T1000 (cell line): ENCODE results near the gene CLCN5.
"Not testable (repeated sequence)": the region's sequence is repeated elsewhere in the genome, so short reads cannot be mapped to it uniquely, and the experiment has no call there.

Source experiments
- DNase-seq: peaks from one replicate; lab custom pipeline; 2025; ENCODE audit warnings: mixed read lengths; lab: John Stamatoyannopoulos, UW

CLCN5 gene

DNA sequence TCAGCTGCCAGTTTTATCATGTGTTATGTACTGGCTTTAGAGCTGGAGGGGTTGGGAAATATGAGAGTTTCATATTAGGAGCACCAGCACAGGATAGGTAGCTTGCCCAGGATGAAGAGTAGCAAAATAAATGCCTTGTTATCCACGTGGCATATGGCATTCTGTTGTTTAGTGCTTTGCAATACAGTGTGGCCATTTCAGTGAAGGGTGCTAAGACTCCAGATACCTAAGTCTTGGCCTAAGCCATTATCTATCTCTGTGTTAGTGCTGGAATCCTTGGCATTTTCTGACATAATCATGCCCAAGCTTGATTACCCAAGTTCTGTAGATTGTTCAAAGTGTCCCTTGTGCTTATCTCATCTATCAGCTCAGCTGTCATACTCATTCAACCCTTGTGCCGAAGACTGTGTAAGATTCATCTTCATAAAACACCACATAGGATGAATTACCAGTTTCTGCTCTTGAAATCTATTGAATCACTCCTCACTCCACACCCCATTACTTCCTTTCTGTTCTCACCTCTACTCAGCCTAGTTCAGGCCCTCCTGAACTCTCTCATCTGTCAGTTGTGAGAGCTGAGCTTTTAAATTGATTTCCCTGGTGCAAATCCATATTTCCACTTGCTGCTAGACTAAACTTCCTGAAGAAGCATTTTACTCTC lies 73.5 kb downstream of the CLCN5 start:
- no peak for DNase-seq

DNA sequence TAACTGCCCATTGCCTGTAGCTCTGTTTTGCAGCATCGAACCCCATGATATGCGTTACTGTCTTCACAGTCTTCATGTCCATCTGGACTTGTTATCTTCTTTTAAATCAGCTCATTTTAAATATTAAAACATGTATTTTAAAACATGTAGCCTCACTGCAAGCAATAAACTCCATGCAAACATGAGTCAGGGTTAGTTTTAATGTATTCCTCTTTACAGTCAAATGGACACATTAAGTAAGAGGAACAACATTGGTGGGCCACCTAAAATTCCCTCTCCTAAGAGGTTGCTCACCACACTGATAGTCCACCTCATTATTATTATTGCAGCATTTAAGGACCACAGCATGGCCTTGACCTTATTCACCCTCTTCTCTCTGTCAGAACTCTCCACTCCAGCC lies 74.1 kb downstream of the CLCN5 start:
- no peak for DNase-seq

DNA sequence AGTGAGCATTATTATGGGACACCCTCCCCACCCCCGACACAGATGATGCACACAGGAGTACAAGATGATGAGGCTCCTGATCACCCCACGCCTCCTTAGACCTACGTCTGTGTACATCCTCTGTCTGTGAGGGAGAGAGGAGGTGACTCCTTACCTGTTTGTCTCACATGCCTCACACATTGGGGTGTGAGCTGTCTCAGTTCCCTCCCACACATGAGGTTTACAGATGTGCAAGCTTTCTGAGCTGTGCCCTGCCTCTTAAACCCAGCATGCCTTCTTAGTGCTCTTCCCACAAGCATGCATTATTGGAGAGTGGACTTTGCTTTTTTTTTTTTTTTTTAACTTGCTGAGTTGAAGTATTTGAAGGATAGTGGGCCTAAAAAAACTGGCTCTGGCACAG lies 76.7 kb downstream of the CLCN5 start:
- no peak for DNase-seq

DNA sequence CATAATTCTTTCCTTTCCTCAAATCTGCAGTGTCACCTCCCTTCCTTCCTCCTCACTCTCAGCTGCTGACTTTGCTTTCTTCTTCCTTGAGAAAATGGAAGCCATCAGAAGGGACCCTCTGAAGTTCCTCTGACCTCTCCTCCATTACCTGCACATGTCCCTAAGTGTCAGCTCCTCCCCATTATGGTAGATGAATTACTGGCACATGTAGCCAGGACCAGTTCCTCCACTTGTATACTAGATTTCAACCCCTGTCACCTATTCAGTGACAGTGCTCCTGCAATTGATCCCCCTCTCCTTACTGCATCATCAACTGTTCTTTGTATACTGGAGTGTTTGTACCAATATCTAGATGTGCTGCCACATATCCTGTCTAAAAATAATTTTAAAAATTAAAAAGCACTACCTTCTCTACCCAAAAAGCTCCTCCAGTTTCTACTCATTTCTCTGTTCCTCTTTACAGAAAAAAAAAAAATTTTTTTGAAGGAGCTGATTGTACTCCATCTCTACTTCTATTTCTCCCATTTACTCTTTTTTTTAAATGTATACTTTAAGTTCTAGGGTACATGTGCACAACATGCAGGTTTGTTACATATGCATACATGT lies 78.6 kb downstream of the CLCN5 start:
- DNase-seq, result no peak

DNA sequence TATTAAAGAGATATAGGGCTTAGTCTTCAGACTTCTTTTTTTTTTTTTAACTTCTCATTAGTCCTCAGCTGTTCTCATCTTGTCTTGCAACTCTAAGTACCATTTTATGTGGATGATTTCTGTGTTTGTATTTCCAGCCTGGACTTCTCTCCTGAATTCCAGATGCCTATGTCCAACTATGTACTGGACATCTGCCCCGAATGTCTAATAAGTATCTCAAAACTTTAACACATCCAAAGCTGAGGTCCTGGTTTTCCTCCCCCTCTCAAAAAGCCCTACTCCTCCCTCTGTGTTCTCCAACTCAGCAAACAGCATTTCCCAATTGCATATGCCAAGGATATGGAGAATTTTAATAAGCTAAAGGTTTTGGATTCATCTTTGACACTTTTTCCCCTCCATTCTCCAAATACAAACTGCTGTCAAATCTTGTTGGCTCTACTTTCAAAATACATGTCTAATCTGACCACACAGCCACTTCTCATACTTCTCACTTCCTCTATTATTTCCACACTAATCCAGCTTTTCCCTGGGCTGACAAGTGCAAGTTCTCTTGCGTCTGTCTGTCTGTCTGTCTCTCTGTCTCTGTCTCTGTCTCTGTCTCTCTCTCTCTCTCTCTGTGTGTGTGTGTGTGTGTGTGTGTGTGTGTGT lies 79.8 kb downstream of the CLCN5 start:
- DNase-seq, result no peak

DNA sequence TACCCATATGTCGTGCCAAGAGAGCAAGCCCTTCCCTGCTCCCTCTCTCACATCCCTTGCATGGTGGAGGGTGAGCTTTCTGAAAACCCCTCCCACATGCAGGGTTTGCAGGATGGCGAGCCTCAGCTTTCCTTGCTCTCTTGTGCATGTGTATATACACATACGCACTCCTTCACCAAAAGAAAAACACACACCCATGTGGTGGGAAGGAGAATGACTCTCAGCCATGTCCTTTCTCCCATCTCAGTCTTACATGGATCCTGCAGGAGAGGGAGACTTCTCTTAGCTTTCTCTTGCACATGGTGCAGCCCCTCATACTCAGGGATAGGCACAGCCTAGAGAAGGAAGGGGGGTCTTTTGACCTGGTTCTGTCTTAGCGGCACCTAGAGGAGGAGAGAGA lies 81.1 kb downstream of the CLCN5 start:
- DNase-seq, result no peak

DNA sequence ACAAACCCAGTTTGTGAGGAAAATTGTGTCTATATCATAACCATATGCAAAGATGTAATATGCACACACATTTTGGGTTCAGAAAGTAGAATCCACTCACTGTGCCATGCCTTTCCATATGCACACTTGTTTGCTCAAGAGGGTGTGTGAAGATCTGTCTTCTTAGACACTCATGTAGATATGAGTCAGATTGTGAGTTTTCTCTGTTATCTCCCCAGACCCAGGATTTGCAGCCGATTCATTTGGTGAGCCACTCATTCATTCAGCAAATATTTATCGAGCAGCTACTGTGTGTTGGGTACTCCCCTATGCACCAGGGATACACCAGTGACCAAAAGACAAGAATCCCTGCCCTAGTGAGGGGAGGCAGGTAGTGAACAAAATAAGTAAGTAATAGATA lies 81.5 kb downstream of the CLCN5 start:
- no peak for DNase-seq

DNA sequence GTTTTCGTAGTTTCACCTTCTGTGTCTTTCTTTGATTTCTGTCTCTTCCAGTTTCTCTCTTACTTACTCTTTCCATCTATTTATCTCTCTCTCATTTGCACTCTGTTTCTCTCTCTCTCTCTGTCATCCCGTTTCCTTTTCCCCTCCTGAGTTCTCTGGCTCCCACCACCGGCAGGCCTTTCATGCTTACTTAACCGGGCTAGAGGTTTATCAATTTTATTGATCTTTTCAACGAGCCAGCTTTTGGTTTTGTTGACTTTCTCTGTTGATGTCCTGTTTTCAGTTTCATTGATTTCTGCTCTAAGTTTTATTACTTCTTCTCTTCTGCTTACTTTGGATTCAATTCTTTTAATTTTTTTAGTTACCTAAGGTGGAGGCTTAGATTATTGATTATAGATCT lies 103.2 kb downstream of the CLCN5 start:
- not testable (repeated sequence) for DNase-seq

DNA sequence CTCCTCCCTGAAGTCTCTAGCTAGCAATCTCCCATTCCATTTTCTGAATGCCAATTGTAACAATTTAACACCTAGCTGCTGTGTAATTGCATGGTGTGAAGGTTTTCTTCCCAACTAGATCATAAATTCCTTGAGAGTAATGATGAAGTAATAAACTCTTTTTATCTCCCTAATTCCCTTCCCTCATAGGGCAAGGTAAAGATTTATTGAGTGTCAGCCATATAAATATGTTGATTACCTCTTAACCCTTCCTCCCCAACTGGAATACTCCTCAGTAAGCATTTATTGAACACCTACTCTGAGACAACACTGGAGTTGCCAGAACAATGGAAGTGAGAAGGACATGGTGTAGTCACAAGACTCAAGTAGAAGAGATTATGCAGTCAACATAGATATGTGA lies 112.7 kb downstream of the CLCN5 start:
- no peak for DNase-seq

DNA sequence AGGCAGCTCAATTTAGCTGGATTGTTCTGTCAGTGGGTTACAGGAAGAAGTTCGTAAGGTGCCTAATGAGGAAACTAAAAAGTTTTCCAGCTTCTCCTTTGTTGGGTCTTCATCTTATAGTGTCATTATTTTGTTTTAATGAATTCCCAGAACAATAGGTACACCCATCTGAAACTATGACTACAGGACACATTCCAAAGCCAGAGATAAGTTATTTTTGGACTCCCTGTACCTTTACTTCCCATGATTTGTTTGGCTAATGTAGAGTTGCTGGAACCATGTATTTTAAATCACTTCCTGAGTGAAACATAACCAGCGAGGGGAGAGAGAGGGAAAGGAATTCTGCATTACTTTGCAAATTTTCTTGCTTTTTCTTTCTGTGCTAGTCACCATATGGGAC lies 114.0 kb downstream of the CLCN5 start:
- DNase-seq, result no peak

DNA sequence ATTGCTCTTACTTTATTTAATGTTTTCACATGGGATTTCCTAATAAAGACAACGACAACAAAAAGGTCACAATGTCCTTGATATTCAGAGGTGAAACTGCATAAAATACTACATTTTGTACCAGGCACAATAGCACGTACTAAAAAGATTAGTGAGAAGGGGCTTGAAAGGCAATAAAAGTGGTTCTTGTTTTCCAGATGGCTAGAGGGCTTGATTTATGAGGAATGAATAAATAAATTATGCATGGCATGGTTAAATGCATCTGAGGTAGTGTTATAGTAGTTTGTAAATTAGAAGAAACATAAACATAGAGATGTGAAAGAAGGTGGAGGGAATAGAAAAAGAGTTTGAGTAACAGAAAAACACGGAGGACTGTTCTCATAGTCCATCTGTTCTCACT lies 123.4 kb downstream of the CLCN5 start:
- no peak for DNase-seq

DNA sequence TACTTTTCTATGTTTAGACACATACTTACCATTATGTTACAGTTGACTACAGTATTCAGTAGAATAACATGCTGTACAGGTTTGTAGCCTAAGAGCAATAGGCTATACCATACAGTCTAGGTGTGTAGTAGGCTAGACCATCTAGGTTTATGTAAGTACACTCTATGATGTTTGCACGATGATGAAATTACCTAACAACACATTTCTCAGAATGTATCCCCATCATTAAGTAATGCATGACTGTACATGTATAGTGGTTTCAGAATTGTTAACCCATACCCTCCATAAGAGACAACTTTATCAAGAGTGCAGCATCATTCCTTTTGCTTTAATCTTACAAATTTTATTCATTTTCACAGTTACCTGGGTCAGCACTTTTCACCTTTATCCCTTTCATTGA lies 126.8 kb downstream of the CLCN5 start:
- no peak for DNase-seq

DNA sequence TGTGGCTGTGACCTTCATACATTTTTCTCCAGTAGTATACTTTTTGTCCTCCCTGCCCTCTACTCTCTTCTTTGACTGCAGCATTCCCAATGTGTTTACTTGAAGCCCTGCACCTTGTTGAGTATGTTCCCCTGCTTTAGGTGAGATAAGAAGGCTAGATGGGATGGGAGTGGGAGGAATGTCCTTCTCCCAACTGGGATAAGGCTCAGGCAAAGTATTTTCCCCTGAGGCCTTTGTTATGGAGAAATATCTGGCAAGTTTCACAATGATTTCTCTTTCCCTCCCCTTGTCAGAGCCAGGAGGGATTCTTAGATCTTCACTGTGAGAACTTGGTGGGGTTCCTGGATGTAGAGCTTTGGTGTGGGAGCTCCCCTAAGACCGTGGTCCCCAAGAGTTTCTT lies 131.8 kb downstream of the CLCN5 start:
- DNase-seq, result no peak

DNA sequence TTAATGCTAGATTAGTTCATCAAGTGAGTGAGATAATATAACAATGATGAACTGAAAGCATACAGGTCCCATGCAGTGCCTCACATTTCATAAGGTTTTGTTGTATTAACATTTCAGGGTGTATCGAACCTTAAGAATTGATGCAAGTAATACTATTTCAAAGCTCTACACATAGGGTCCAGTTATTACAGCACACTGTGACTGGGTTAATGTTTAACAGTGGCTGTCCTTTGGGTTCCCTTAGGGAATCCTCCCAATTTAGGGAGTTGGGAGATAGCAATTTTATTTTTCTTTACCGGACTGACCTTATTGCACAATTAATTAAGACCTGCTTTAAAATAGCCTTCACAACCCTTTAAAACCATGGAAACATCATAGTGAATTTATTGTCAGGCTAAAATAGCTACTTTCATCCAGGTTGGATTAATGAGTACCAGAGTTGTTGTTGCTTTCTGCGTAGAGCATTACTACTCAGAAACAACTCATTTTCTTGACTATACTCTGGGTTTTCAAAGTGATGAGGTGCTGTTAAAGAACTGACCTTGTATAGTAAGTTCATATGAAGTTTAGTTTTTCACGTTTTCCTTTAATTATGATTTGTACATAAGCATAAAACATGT lies 144.0 kb downstream of the CLCN5 start:
- DNase-seq, result no peak

DNA sequence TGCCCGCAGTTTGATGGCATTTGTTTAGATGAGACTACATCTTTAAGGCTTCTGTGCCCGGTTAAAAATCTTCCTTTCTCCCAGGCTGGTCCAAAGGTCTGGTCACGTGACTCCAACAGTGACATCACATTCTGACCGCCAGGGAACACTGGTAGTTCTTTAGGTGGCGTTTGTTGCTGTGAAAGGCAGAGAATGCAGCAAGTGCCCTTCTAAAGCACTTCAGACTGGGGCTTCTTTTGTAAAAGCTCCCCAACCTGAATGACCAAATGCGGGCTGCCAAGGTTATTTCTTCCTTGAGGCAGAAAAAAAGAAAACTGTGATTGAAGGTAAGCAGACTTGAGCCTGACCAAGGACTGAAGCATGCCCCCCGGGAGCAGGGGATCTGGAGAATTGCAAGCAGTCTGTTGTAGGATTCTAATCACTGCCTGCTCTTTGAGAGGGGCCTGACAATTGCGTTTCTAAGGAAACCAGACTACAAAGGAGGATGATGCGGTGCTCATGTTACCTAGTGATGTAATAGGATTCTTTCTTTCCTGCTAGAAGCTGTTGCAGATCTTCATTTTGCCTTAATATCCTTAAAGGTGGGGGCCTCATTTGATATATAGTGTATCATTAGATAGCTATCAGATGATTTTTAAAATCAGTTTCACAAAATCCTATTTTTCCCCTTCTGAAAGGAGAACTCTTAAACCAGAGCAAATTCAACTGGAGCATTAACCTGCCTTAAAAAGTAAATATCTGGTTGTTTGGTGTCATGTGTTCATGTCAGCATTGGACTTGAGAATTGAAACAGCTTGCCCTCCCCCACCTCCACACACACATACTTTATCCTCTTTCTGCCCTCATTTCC lies 145.3 kb downstream of the CLCN5 start:
- DNase-seq, result no peak

DNA sequence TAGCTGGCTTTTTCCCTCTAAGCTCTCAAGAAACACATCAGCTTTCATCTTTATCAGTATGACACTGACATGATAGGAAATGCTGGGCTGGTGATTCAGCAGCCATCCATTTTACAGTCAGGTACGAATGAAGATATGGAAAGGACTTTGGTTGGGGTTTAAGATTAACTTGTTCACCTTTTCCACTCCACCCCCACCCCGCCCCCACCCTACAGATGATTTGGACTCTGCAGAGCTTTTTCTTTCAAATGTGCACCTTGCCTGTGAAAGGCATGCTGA lies 145.8 kb downstream of the CLCN5 start:
- DNase-seq, result no peak

DNA sequence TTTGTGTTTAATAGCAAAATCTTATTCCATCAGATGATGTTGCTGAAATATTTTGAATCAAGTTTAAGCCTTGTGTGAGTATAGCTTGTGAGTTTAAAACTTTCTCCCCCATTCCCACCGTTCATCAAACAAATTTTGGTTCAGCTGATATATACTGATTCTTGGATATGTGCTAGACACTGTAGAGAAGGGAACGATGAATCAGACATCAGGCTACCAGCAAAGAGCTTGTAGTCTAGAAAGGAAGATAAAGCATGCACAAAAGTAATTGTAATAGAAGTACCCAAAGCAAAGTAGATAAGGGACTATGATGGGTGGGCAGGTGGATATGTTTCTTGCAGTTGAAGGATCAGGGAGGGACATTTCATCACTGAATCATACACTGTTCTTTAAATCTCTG lies 146.5 kb downstream of the CLCN5 start:
- DNase-seq, result no peak

DNA sequence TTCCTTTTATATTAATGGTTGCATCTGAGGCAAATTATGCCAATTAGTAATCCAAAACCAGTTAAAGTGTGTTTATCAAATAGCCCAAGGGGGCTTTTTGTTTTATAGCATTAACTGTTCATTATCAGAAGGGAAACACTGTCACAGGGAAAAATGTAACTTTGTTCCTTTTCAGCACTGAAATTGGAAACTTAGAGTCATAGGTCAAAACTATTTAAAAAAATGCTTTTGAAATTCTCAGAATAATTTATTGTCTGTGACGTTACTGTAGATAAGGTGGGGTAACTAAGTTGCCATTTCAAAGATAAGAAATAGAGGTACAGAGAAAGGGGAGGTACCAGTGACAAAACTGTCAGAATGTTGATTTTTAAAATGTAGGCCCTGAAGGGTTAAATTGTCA lies 149.1 kb downstream of the CLCN5 start:
- no peak for DNase-seq

DNA sequence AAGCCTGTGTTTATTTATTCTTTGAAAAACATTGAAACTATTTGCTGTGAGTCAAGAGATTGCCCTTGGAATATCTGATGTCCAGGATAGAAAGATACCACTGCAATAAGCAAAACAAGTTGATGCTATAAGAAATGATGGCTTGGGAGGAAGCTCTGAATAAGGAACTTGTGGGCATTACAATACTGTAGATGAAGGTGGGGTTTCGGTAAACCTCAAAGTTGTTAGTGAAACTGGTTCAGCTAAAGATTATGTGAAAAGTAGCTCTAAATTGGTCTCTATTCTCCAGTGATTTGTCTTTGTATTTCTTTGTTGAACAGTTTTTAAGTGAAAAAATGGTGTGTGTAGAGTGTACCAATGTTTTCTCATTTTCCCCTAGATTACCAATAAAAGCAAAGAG lies 149.7 kb downstream of the CLCN5 start:
- DNase-seq, result no peak

DNA sequence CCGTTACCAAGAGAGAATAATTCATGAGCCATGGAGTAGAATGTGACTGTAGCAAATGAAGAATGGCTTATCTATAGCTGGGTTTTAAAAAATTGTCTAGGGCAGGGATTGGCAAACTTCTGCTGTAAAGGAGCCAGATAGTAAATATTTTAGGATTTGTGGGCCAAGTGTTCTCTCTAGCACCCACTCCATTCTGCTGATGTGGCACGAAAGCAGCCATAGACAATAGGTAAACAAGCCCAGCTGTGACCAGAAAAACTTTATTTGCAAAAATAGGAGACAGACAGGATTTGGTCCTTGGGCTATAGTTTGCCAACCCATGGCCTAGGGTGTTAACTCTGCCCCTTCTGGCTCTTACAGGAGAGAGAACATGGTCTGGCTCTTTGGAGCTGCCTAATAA lies 151.2 kb downstream of the CLCN5 start:
- no peak for DNase-seq

DNA sequence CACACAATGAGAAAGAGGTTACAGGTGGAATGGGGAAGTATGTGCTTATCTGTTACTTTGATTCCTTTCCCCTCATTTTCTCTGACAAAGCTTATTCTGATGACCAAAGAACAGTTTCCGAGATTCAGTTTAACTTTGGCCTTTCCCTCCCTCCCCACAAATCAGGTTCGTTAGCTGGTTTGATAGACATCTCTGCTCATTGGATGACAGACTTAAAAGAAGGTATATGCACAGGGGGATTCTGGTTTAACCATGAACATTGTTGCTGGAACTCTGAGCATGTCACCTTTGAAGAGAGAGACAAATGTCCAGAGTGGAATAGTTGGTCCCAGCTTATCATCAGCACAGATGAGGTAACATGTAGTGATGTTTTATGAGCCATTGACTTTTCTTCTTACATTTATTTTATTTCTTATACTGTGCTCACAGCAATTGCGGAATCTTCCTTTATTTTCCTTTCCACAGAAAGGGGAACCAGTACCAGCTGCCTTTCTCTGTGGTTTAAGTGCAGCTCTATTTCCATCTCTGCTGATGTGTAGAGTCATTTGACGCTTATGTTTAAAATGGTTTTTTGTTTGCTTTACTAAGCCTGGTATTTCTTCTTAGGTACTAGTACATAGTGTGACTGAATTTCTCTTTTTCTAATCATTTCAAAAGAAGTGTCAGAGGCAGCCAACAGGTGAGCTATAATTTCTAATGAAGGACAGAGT lies 153.4 kb downstream of the CLCN5 start:
- DNase-seq, result no peak

DNA sequence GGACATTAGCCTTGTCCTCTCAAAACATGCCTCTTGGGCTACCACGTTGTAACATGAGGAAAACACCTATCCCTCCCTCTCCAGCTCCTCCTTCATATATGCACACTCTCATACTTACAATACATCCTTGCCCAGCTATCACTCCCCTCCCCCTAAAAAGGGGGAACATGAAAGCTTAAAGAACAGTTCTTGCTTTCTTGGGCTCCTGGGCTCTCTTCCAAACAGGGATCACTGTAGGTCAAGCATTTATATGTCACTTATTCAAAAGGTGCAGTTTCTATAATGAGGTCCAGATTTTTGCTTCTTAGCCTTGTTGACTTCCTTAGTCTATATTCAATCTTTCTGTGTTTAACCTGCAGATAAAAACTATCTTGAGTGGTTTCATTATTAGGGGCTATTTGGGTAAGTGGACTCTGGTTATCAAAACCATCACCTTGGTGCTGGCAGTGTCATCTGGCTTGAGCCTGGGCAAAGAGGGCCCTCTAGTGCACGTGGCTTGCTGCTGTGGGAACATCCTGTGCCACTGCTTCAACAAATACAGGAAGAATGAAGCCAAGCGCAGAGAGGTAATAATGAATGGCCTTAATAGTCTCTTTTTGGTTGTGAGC lies 159.0 kb downstream of the CLCN5 start:
- DNase-seq, result no peak
